ENCODE data around the gene KAZN. TPM values are rescaled to one million over a fixed set of nuclear protein-coding genes. Genes with fewer than 3 reads are reported as not detected.
A peak's percentile ranks its signal among the peaks of the same experiment; 100 is the strongest.

KAZN gene
- total and polyA plus RNA-seq, 4 donors, result 7.6 to 18.8 (median 11.2) TPM

DNA sequence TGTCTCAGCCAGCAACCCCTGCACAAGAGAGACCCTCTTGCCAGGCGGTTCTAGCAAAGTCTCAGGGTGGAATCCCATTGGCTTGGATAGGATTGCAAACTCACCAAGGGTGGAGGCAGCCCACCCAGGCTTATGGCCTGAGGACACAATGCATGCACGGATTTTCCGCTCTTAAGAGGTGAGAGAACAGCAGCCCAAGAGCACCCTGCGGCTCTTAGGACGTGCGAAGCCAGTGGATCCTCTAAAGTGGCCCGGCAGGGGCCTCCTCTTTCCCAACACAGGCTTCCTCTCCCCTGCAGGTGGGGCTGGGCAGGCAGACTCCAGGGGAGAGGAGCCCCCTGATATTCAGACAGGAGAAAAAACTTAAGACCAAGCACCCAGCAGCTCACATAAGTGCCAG, 523.8 kb downstream of the KAZN start:
- H3K27ac ChIP-seq (ENCODE audit: low read depth in 1 of 2, low read length in 1 of 2), result no peak overlapping the region
- 84 to 96% methylated on average over 7 of the region's 7 CpGs for WGBS, 2 donors
- peaks cover 0 to 3% (median 0%) of the 10 kb centered on the region in 3 donors for H3K27me3 ChIP-seq (ENCODE audit: control insufficient read depth in 3 of 3, insufficient read depth in 3 of 3, low read length in 2 of 3)

DNA sequence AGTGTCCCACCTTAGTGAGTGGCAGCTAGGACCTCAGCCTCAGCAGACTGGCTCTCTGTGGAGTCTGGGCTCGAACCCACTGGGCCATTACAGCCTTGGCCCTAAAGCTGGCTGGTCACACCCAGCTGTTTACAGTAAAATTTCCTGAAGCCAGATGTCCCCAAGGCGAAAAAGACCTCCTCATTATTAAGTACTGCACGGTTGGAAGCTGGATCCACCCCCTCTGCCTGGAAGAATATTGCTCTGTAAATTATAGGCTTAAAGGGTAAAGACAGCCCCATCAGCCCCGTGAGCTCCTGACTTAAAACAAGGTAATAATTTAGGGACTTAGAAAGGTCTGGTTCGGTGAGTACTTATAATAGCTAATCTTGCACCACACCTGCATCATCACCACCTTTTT, 524.8 kb downstream of the KAZN start:
- Histone ChIP-seq H3K9me3 (ENCODE audit: control insufficient read depth in 4 of 4, insufficient read depth in 3 of 4, low read length in 3 of 4) (no peaks in the 10 kb centered on the region), H3K4me1 (ENCODE audit: control insufficient read depth in 5 of 5, insufficient read depth in 5 of 5, low read length in 5 of 5) (peaks cover 0 to 2% (median 0%) of the 10 kb centered on the region in 5 donors), H3K36me3 (ENCODE audit: control insufficient read depth in 4 of 4, insufficient read depth in 4 of 4, low read length in 4 of 4) (no peaks in the 10 kb centered on the region), H3K27me3 (ENCODE audit: control insufficient read depth in 3 of 3, insufficient read depth in 3 of 3, low read length in 2 of 3) (peaks cover 0 to 3% (median 0%) of the 10 kb centered on the region in 3 donors), H3K9ac (ENCODE audit: insufficient read depth in 1 of 2, low read length in 2 of 2) (no peak overlapping the region), H3K27ac (ENCODE audit: low read depth in 1 of 2, low read length in 1 of 2) (no peak overlapping the region), H3K4me3 (no peak overlapping the region)
- TF ChIP-seq, protein P1, sequence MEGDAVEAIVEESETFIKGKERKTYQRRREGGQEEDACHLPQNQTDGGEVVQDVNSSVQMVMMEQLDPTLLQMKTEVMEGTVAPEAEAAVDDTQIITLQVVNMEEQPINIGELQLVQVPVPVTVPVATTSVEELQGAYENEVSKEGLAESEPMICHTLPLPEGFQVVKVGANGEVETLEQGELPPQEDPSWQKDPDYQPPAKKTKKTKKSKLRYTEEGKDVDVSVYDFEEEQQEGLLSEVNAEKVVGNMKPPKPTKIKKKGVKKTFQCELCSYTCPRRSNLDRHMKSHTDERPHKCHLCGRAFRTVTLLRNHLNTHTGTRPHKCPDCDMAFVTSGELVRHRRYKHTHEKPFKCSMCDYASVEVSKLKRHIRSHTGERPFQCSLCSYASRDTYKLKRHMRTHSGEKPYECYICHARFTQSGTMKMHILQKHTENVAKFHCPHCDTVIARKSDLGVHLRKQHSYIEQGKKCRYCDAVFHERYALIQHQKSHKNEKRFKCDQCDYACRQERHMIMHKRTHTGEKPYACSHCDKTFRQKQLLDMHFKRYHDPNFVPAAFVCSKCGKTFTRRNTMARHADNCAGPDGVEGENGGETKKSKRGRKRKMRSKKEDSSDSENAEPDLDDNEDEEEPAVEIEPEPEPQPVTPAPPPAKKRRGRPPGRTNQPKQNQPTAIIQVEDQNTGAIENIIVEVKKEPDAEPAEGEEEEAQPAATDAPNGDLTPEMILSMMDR (IDR thresholded peaks at IDR 0.05; ENCODE audit: control extremely low read depth, extremely low read depth), result no peak
- DNase-seq (peak in 2 of 3 donors; percentile 28 to 35), ATAC-seq (ENCODE audit: insufficient read depth, low FRiP score) (no peak)
- WGBS, 2 donors, result 68 to 77% methylated on average over 5 of the region's 5 CpGs

More for the DNA sequence above, 523.8 kb downstream of the KAZN start:
- ATAC-seq (ENCODE audit: insufficient read depth, low FRiP score) (no peak), DNase-seq (no peak)
- Histone ChIP-seq H3K4me1 (ENCODE audit: control insufficient read depth in 5 of 5, insufficient read depth in 5 of 5, low read length in 5 of 5) (peaks cover 0 to 2% (median 0%) of the 10 kb centered on the region in 5 donors), H3K36me3 (ENCODE audit: control insufficient read depth in 4 of 4, insufficient read depth in 4 of 4, low read length in 4 of 4) (no peaks in the 10 kb centered on the region), H3K9ac (ENCODE audit: insufficient read depth in 1 of 2, low read length in 2 of 2) (no peak overlapping the region), H3K4me3 (no peak overlapping the region), H3K9me3 (ENCODE audit: control insufficient read depth in 4 of 4, insufficient read depth in 3 of 4, low read length in 3 of 4) (no peaks in the 10 kb centered on the region)
- TF ChIP-seq, protein P1 (IDR thresholded peaks at IDR 0.05; ENCODE audit: control extremely low read depth, extremely low read depth), result no peak

DNA sequence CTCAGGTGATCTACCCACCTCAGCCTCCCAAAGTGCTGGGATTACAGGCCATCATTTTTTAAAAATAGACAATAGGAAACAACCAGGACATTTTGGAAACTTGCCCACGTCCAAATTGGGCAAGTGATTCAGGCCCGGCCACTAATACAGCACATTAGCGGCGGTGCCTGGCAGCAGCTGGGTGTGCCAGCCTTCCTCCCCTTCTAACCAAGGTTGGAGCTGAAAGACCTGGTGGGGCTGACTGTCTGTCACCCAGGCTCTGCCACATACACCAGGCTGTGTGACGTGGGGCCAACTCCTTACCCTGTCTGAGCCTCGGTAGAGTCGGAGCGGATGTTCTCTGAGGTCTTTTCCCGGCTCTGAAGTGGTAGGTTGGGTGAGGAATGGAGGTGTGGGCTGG, 525.4 kb downstream of the KAZN start:
- ATAC-seq (ENCODE audit: insufficient read depth, low FRiP score) (no peak), DNase-seq (no peak)
- Histone ChIP-seq H3K4me3 (no peak overlapping the region), H3K9me3 (ENCODE audit: control insufficient read depth in 4 of 4, insufficient read depth in 3 of 4, low read length in 3 of 4) (no peaks in the 10 kb centered on the region), H3K36me3 (ENCODE audit: control insufficient read depth in 4 of 4, insufficient read depth in 4 of 4, low read length in 4 of 4) (no peaks in the 10 kb centered on the region), H3K27ac (ENCODE audit: low read depth in 1 of 2, low read length in 1 of 2) (no peak overlapping the region), H3K4me1 (ENCODE audit: control insufficient read depth in 5 of 5, insufficient read depth in 5 of 5, low read length in 5 of 5) (peaks cover 0 to 2% (median 0%) of the 10 kb centered on the region in 5 donors), H3K9ac (ENCODE audit: insufficient read depth in 1 of 2, low read length in 2 of 2) (no peak overlapping the region), H3K27me3 (ENCODE audit: control insufficient read depth in 3 of 3, insufficient read depth in 3 of 3, low read length in 2 of 3) (peaks cover 0 to 3% (median 0%) of the 10 kb centered on the region in 3 donors)
- WGBS, 2 donors, result 84 to 92% methylated on average over 9 of the region's 9 CpGs
- TF ChIP-seq, protein P1 (IDR thresholded peaks at IDR 0.05; ENCODE audit: control extremely low read depth, extremely low read depth), result no peak

Measured in lung (tissue), 12 donors.